Transverse colon (tissue), 4 donors: ENCODE measurements around the gene SLCO1B3.

Source experiments
- CTCF ChIP-seq, 5 experiments: fragments of 200-600 bp in 3 of 5; fragments of 450-650 bp in 2 of 5; sonication (generic) in 3 of 5; IDR thresholded peaks; 1 replicate in 2 of 5; 2 replicates in 3 of 5; pipeline ENCODE4 v1.5.1; 2016 to 2017; ENCODE audit warnings: antibody characterized with exemption in 5 of 5, inconsistent platforms in 3 of 5, mild to moderate bottlenecking in 2 of 5, moderate library complexity in 1 of 5
- EP300 ChIP-seq: sonication (generic); formaldehyde crosslinking; IDR thresholded peaks from one replicate; pipeline ENCODE4 v1.6.1; 2017; ENCODE audit warnings: antibody characterized with exemption, low read depth
- POLR2AphosphoS5 ChIP-seq, 3 donors: sonication (generic); formaldehyde crosslinking; IDR thresholded peaks; one replicate each; pipeline ENCODE4 v1.6.1; 2016; ENCODE audit warnings: antibody characterized with exemption in 3 of 3

- TF ChIP-seq CTCF (IDR thresholded peaks at IDR 0.05) (no peak), EP300 (no peak), POLR2AphosphoS5 (IDR thresholded peaks at IDR 0.05) (no peak)
Measured at GRCh38 chr12:20777420-20777819, 33.1 kb upstream of the SLCO1B3 start.
